ENCODE results near the gene POU2F3.

The POU2F3 gene

DNA sequence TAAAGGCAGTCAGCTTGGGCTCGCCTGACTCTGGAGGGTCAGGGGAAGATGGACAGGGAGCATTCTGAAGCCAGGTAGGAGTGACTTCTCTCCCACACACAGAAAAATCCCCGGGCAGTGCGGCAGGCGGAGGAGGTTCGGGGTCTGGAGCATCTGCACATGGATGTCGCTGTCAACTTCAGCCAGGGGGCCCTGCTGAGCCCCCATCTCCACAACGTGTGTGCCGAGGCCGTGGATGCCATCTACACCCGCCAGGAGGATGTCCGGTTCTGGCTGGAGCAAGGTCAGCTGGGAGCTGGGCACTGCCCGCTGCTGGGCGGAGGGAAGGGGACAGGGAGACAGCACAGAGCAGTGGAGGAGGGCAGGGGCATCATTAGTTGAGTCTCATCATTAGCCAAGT is 13.2 kb upstream of the POU2F3 start:
- DNase-seq (no peak), ATAC-seq (no peak)

DNA sequence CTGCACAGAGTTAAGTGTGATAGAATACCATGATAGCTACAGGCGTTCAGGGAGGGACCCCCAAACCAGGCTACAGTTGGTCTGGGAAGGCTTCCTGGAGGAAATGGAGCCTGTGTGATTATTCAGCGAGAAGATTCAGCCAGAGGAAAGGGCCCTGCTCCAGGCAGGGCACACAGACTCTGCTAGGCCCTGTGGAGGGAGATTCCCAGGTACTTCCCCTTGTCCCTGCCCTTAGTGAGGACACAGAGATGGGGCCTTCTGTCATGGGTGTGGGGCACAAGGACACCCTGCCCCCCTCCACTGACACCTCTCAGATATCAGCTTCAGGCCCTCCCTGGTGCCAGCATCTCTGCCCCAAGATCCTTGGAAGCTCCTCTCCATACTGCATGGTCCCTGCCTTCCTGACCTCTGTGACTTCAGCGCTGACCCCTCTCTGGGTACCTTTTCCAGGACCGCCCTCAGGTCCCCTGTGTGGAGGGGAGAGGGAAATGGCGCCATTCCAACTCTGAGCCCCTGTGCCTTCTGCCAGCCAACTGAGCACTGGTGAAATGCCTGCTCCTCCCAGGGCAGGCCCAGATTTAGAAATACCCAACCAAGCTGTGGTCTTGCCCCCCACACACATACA is 12.6 kb upstream of the POU2F3 start:
- no peak for ATAC-seq
- no peak for DNase-seq

DNA sequence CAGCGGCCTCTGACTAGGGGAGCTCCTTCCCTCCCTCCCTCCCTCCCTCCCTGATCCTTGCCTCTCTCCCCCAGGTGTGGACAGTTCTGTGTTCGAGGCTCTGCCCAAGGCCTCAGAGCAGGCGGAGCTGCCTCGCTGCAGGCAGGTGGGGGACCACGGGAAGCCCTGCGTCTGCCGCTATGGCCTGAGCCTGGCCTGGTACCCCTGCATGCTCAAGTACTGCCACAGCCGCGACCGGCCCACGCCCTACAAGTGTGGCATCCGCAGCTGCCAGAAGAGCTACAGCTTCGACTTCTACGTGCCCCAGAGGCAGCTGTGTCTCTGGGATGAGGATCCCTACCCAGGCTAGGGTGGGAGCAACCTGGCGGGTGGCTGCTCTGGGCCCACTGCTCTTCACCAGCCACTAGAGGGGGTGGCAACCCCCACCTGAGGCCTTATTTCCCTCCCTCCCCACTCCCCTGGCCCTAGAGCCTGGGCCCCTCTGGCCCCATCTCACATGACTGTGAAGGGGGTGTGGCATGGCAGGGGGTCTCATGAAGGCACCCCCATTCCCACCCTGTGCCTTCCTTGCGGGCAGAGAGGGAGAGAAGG is 11.1 kb upstream of the POU2F3 start:
- ATAC-seq: peak; percentile 14
- no peak for DNase-seq

DNA sequence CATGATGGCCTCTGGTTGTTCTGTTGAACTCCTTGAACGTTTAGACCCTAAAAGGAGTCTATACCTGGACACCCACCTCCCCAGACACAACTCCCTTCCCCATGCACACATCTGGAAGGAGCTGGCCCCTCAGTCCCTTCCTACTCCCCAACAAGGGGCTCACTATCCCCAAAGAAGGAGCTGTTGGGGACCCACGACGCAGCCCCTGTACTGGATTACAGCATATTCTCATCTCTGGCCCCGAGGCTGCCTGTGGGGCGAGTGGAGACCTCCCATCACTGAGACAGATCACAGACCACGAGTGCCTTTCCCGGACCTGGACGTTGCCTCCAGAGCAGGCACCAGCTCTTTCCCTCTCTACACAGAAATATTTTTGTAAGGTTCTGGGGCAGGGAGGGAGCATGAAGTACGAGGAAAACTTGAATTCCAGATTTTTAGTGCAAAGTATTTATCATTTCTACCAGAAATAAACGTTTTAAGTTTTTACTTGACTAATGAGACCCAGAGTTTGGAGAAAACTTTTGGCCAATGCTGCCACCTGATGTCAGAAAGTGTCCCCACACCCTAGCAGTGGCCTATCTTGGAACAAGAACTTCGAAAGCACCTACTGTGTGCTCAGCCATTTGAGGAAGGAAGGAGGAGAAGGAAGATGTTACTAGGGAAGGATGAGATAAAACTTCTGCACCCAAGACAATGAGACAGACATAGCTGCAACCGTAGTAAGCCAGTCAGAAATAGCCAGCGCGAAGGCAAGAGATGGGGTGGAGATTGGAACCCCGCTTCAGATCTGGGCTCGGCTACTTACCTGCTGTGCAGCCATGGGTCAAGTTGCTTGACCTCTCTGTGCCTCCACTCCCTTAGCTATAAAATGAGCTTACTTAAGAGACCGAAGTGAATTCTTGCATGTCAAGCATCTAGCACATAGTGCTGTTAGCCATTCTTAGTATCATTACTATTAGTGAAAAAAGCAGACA is 10.2 kb upstream of the POU2F3 start:
- no peak for ATAC-seq
- peak; percentile 30 for DNase-seq

DNA sequence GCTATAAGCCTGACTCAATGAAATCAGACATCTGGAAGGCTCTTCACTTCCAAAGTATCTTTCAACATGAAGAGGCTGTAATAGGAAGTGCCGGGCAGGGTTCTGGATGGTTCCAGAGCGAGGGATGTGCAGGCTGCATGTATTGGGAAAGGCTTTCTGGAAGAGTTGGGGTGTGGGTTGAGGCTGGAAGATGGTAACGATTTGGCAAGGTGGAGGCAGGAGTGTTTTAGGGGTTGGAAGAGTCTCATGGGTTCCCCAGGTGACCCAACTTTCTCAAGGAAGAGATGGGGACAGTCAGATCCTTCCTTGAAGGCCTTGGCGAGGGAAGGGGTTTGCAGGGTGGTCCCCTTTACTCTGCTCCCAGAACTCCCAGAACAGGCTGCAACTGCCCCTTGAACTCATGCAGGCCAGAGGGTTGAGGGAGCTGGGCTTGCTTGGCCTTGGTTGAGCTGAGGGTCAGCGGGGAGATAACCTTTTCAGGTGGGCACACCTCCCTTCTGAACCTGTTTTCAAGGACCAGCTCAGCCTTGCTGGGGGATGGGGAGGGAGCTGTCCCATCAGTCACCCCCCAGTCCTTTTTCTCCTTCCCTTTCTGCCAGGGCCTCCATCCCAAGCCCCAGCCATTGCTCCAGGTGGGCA is 9.4 kb upstream of the POU2F3 start:
- ATAC-seq (no peak), DNase-seq (no peak)

DNA sequence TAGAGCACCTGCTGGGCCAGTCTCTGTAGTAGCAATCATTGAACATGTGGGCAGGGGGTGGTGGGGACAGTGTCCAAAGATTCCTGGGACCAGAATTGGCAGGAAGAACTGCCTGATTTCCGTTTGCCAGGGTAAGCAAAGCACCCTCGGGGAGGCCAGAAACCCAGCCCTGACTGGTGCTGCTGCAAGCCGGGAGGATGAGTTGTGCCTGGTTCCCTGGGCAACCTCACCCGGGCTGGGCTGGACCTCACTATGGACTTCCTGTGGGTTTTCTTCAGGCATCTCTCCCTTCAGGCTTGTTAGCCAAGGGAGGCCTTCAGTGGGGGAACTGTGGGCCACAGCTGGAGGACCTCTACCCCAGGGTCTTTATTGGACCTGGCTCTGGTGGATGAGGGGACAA is 8.0 kb upstream of the POU2F3 start:
- ATAC-seq: no peak

DNA sequence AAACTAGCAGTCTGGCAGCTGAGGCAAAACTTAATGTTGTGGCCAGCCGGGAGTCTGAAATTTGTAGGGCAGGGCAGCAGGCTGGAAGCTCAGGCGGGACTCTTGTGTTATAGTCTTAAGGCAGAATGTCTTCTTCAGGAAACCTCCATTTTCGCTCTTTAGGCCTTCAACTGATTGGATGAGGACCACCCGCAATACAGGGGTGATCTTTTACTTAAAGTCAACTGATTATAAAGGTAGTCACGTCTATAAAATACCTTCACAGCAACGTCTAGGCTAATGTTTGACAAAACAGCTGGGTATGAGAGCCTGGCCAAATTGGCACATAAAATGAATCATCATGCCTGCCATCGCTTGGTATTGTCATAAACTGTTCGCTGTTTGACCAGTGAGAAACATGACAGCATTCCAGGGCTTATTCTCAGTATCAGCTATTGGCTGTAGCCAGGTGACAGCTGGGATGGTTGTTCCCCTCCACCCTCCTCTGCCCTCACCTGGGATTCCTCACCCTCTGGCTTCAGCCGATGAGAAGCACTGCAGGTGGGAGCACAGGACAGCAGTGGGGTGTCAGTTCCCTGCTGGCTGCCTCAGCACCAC is 6.6 kb upstream of the POU2F3 start:
- DNase-seq (no peak), ATAC-seq (no peak)

More for the DNA sequence above, 8.0 kb upstream of the POU2F3 start:
- no peak for DNase-seq

DNA sequence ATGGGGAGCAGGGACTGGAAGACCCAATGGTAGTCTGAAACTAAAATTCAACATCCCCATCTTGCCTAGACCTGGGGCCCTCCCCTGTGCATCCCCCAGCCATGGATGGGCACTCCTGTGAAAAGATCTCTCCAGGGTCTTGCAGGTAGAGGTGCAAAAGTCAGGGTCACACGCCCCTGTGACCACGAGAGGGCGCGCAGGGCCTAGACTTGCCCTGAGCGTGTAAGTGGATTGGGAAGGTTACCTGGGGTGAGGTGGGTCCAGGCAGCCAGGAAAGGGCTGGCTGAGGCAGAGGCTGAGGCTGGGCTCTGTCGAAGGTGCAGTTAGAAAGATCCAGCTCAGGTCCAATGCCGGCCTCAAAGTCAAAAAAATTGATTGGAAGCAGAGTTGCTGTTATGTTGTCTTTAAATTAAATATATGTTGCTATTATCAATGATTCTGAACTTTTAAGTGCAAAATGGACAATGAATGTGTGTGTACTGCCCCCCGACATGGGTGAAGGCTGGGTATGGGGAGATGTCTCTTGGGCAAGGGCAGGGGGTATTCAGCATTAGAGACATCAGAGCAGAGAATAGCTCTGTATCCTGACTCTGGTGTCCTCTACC is 4.8 kb upstream of the POU2F3 start:
- ATAC-seq: peak; percentile 73
- DNase-seq: peak; percentile 75

DNA sequence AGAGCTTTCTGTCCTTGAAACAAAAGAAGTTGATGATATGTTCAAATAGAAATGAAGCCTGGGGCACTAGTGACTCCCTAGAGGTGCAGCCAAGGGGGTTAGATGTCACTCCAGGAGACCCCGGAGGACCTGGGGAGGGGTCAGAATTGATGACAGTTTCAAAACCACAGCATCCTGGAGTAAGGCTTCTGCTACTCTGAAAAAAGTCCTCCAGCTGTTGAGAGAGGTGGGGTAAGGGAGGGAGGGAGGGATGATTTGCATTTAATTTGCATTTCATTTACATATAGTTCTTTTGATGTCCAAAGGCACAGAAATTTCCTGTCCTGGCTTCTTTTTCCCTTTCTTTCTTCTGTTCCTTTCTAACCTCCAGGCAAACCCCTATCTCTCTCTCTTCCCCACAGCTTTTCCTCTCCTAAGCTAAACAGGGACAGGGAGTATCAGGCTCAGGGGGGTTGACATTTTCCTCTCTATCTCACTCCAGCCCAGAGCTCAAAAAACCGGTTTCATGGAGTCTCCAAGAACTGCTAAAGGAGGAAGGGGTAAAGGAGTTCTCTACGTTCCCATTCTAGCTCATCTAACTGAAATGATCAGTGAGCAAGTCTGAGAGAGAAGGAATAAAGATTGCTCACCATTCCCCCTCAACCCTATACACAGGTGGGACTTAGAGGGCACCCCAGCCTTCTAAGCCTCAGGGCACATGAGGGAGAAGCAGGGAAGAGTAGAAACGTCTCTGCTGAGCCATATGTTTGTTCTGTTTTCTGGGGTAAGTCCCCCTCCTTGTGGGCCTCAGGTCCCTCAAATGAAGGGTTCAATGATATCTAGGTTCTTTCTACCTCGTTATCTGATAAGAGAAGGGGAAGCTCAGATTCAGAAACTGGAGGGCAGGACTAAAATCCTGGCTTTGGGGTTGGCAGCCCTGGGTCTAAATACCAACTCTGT is 3.5 kb upstream of the POU2F3 start:
- DNase-seq: no peak
- ATAC-seq: peak; percentile 53

DNA sequence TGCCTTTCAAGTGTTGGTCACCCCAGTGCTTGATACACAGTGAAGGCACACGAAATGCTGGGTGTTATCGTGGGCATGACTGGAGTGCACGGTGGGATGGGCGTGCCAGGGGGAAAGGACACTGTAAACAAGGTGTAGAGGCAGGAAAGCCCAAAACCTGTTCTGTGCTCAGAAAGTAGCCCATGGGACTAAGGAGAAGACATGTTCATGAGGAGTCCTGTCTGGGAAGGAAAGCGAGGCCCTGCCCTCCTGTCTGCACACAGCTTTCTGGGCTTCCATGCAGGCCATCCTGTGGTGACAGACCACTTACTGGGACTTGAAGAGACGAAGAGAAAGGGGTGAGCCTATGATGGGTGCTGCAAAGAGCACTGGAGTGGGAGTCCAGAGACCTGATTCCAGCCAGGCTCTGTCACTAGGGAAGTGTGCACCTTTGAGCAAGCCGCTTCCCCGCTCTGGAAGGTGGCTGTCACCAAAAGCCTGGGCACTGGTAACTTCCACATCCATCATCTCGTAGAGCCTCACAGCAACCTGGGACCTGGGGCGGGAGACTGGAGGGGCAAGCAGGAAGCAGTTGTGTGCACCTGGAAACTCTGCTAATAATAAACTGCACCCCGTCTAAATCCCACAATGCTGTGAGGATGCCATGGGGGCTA is 846 bp upstream of the POU2F3 start:
- no peak for DNase-seq
- no peak for ATAC-seq

DNA sequence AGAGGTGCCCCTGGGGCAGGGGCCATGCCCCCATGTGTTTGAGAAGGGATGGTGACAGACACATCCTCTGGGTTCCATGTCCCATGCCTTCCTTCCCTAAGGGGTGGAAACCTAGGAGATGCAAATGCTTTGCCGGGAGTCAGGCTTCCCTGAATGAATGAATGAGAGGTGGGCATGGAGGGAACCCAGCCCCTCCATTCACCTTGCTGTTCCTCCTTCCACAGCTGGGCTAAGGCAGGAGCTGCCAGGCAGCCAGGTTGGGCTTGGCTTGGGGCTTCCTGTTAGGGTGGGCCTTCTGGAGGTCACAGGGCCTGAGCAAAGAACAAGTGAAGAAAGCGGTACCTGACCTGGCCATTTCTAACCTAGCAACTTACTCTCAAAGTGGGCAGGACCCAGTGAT is 926 bp downstream of the POU2F3 start:
- ATAC-seq (no peak), DNase-seq (no peak)

DNA sequence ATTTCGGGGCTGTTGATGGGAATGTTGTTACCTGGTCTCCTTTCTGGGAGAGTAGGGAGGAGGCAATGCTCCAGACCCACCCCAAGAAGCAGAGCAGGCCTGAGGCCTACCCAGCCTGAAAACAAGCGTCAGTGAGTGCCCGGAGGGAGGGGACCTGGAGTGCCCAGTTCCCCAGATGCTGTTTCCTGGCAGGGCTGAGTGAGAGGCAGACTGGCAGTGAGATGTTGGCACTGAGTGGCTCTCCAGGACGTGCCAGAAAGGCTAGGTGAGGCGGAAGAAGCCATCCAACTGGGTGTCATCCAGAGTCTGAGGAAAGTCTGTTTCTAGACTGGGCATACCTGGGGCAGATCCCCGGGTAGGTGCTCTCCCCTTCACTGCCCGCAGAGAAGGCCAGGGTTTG is 1.3 kb downstream of the POU2F3 start:
- DNase-seq (no peak), ATAC-seq (no peak)

DNA sequence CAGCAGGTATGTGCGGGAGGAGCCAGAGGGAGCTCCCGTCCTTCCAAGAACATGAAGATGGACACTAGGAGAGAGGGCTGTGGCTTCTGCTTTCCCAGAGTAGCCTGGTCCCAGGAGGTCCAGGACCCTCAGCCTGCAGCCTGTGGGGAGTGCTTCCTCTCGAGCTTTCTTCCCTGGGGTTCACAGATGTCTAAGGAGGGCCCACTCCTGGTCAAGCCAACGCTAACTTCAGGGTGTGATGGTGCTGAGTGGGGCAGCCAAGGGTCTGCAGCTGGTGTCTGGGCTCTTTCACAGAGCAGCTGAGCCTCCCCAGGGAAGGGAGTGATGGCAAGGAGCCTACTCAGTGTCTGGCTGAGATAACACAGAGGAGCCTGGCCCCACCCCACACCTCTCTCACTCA is 3.3 kb downstream of the POU2F3 start:
- no peak for DNase-seq
- ATAC-seq: no peak

DNA sequence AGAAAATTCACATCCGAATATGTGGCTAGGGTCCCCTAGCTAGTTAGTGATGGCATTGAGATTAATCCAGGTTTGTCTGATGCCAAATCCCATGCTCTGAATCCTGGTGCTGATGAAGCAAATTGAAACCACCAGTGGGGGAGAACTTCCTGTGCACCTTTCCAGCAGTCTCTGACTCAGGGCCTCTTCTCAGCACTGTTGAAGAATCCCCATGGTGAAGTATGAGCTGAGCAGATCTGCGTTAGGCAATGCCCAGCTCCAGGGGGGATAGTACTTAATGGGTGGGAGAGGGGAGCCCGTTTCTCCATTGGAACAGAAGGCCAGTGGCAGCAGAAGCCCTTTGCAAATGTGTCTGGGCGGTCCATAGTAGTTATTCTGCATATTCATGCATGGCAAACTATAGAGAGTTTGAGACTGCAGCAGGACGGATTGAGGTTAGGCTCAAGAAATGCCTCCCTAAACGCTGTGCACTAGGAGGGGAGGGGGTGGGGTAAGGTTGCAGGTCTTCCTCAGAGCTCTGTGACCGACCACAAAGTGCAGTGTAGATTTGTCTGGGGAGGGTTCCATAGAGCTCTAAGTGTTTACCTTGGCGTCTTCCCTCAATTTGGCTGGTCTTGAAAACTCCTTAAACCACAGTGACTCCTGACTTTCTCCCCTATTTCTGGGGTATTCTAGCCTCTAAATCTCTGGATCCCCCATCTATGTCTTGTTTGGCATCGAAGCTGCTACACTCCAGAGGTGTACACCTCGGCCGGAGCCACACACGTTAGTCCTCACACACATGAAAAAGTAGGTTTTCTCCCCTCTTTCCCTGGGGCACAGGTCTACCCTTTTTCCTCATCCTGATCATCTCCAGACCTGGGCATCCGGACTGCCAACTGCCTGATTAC is 4.8 kb downstream of the POU2F3 start:
- DNase-seq: no peak

DNA sequence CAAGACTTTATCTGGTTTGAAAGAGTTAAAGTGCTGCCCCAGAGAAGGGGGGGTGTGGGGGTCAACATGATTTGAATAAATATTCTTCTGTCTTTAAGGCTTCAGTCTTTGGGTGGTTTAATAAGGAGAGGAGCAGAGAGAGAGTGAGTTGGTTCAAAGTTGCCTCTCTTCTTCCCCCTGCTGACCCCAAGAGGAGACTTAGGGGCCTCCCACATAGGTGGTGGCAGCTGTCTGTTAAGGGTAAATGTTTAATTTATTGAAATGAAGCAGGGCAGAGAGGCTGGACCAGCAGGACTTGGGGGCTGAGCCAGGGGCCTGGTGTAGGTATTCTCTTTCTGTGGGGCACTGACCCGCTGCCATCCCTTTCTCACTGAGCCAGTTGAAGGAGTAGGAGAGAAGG is 5.5 kb downstream of the POU2F3 start:
- DNase-seq: no peak
- ATAC-seq: no peak

More for the DNA sequence above, 4.8 kb downstream of the POU2F3 start:
- ATAC-seq: no peak

DNA sequence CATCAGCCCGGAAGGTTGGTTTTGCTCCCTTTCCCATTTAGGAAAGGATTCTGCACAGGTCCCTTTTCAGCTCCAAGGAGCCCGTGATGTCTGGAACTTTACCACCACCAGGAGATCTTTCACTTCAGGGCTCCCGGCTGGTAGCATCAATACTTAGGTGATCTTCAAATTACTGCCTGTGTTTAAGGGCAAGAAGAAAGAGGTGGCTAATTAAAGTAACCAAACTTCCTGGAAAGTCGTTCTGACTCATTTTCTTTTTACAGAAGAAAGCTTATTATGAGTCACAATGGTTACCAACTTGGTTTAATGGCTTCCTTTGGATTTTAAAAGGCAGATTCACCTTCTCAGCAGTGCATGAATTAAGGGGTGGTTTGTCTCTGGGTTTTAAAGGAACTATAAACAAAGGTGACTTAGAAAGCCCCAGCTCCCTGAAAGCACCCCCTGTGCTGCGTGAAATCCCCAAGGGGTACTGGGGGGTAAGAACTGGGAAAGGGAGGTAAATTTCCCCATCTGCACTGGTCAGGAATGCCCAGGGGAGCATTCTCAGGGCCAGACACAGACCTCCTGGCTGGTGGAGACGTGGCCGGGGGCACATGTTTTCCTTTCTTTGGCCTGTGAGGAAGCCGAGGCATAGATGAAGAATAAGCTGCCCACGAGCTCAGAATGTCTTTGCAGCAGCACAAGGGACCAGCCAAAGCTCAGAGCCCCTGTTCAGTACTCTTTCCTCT is 8.8 kb downstream of the POU2F3 start:
- ATAC-seq (peak; percentile 86), DNase-seq (peak; percentile 14)

DNA sequence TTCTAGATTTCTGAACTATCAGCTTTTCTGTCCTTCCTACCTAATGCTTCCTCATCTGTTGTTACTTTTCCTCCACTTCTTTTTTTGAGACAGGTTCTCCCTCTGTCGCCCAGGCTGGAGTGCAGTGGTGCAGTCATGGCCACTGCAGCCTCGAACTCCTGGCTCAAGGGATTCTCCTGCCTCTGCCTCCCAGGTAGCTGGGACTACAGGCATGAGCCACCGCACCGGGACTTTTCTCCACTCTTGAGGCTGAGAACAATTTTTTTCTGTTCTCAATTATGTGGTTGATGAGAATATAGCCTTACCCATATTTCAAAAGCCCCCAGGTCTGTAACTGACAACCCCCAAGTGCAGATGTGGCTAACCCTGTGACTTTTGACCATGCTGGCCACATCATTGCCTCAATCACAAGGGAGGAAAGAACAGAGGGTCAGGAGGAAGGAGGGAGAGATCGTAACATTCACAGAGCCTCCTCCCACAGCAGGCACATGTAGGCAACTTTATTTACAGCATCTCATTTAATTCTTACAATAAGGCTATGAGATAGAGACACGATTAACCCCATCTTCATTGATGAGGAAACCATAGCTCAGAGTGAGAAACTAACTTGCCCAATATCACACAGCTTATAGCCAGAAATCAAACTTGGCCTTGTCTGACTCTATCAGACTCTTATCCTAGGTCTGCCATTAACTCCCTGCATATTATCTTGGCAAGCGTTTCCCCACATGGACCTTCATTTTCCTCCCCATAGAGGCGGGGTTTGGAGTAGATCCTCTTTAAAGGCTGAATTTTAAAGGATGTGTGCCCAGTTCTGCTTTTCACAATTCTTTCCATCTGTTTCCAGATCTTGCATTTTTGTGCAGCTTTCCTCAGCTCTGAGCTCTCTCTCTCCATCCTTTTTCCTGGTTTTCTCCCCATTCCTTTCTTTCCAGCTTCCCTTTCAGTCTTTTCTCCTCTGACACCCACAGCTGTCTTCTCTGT is 9.6 kb downstream of the POU2F3 start:
- ATAC-seq (no peak), DNase-seq (no peak)

Data from stimulated activated naive CD8-positive, alpha-beta T cell treated with anti-CD3 and anti-CD28 coated beads, Interleukin-15, Interleukin-2, amounts not matched to agents 100 U/mL and 50 U/mL, for 24 hours (primary cell).